ENCODE results near the gene SRRM1. TPM values are rescaled to one million over a fixed set of nuclear protein-coding genes. Genes with fewer than 3 reads are reported as not detected.
A peak's percentile ranks its signal among the peaks of the same experiment; 100 is the strongest.
"Not testable (repeated sequence)": the region's sequence is repeated elsewhere in the genome, so short reads cannot be mapped to it uniquely, and the experiment has no call there.

SRRM1 gene
- total RNA-seq, 2 experiments from 2014 or later: 172 to 183 TPM

DNA sequence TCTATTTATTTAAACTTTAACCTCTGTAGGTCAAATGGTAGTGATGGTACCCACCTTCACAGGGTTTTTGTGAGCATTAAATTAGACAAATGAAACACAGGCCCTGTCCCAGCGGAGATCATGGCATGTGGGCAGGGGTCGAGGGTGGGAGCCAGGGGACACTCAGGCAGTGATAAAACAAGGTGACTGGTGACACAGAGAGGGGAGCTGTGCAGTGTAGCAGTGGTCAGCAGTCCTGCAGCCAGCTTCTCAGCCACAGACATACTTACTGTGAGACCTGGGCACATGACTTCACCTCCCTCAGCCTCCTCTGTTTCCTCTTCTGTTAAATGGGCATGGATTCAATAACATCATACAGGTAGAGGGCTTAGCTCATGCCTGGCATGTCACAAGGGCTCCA is 44.9 kb downstream of the SRRM1 start:
- no peaks in the 10 kb centered on the region for H3K36me3 Mint-ChIP-seq (ENCODE audit: low read depth)
- H3K9me3 Mint-ChIP-seq: no peaks in the 10 kb centered on the region
- ChIA-PET POLR2A (interaction anchor here (1.1 to 2.8 kb wide), 3 partner anchors 58 to 147 kb away, joined by 3 to 18 read pairs (median 11); partner anchors contain the start of gene CLIC4), CTCF (interaction anchor here (0.6 to 7.7 kb wide), 40 partner anchors 9 to 545 kb away, joined by 3 to 296 read pairs (median 5); partner anchors contain the start of gene CLIC4)
- H3K27me3 Mint-ChIP-seq: peaks cover 1% of the 10 kb centered on the region
- no peak overlapping the region for H3K27ac Mint-ChIP-seq
- H3K4me3 Mint-ChIP-seq: no peak overlapping the region
- peaks cover 9% of the 10 kb centered on the region for H3K4me1 Mint-ChIP-seq
- DNase-seq: no peak

DNA sequence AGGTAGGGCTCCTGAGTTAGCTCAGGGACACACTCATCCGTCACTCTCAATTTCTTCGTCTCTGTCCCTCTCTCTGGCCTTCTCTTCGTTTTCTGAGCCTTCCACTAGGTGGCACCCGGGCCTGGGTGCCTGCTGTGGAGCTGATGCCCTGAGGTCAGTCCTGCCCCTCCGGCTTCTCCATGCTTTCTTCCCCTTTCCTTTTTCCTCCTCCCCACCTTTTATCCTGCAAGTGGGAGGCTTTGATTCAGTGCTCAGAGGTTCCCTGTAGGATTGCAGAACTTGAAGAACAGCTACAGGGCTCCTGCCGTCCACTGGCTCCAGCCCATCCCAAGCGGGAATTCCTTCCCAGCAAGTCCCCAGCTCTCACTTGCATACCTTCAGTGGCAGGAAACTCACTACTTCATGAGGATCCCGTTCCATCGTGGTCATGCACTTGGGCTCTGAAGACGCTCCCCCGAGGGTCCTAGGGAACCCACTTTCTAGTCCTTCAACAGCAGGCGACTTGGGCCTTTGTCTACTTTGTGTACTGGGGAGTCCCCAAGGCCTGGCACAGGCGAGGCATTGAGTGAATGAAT is 45.6 kb downstream of the SRRM1 start:
- no peak overlapping the region for H3K4me3 Mint-ChIP-seq
- H3K27me3 Mint-ChIP-seq: peaks cover 1% of the 10 kb centered on the region
- ChIA-PET CTCF (interaction anchor here (0.6 to 7.7 kb wide), 45 partner anchors 9 to 758 kb away, joined by 3 to 296 read pairs (median 5); partner anchors contain the start of gene CLIC4), POLR2A (interaction anchor here (1.1 to 2.8 kb wide), 3 partner anchors 57 to 146 kb away, joined by 3 to 18 read pairs (median 11); partner anchors contain the start of gene CLIC4)
- no peak overlapping the region for H3K27ac Mint-ChIP-seq
- no peaks in the 10 kb centered on the region for H3K9me3 Mint-ChIP-seq
- H3K4me1 Mint-ChIP-seq: peaks cover 9% of the 10 kb centered on the region
- H3K36me3 Mint-ChIP-seq (ENCODE audit: low read depth): no peaks in the 10 kb centered on the region
- DNase-seq: peak; percentile 65

DNA sequence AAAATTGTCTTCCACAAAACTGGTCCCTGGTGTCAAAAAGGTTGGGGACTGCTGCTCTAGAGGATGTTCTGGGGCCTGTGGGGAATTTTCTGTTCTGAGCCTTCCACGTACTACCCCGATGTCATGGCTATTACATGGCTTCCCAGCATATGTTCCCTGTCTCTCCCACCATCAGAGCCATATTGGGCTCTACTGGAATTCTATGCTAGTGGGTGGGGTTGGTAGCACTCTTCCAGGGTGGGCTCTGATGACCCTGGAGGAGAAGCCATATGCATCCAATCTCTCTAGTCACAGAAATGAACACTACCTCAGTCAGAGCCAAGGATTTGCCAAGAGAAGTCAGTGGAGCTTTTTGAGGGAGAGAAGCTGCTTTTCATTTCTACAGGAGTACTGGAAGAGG is 47.9 kb downstream of the SRRM1 start:
- ChIA-PET CTCF (interaction anchor here (0.6 to 7.7 kb wide), 3 partner anchors 64 to 145 kb away, joined by 5 to 296 read pairs (median 148); no protein-coding TSS in a partner anchor), POLR2A (no interaction called here)
- no peak for DNase-seq
- no peak overlapping the region for H3K27ac Mint-ChIP-seq
- peaks cover 28% of the 10 kb centered on the region for H3K4me1 Mint-ChIP-seq
- H3K27me3 Mint-ChIP-seq: peaks cover 1% of the 10 kb centered on the region
- H3K36me3 Mint-ChIP-seq (ENCODE audit: low read depth): no peaks in the 10 kb centered on the region
- no peak overlapping the region for H3K4me3 Mint-ChIP-seq
- H3K9me3 Mint-ChIP-seq: no peaks in the 10 kb centered on the region

DNA sequence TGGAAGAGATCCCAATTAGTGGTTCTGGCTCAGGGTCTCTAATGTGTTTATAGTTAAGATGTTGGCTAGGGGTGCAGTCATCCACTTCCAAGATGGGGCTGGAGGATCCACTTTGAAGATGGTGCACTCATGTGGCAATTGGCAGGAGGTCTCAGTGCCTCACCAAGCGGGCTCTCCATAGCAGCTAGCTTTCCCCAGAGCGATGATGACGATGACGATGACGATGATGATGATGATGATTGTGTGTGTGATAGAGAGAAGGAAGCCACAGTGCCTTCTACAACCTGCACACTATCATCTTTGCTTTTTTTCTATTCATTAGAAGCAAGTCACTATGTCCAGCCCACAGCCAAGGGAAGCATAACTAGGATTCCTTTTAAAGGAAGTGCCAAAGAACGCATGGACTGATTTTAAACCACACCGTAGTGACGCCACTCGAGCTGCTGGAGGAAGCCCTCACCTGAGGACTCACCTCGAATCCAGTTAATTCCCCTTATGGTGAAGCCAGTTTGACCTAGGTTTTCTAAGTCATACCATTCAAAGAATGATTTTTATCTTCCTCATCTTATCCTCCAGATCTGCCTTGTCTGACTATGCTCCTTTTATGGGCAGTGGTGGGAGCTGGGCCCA is 49.4 kb downstream of the SRRM1 start:
- H3K4me1 Mint-ChIP-seq: peaks cover 36% of the 10 kb centered on the region
- CTCF ChIA-PET: interaction anchor here (1.0 to 7.7 kb wide), 4 partner anchors 52 to 143 kb away, joined by 3 to 296 read pairs (median 76); partner anchors contain the start of gene CLIC4
- H3K9me3 Mint-ChIP-seq: no peaks in the 10 kb centered on the region
- H3K4me3 Mint-ChIP-seq: no peak overlapping the region
- no peak for DNase-seq
- H3K27me3 Mint-ChIP-seq: peaks cover 4% of the 10 kb centered on the region
- no peaks in the 10 kb centered on the region for H3K36me3 Mint-ChIP-seq (ENCODE audit: low read depth)
- POLR2A ChIA-PET: no interaction called here
- H3K27ac Mint-ChIP-seq: no peak overlapping the region

DNA sequence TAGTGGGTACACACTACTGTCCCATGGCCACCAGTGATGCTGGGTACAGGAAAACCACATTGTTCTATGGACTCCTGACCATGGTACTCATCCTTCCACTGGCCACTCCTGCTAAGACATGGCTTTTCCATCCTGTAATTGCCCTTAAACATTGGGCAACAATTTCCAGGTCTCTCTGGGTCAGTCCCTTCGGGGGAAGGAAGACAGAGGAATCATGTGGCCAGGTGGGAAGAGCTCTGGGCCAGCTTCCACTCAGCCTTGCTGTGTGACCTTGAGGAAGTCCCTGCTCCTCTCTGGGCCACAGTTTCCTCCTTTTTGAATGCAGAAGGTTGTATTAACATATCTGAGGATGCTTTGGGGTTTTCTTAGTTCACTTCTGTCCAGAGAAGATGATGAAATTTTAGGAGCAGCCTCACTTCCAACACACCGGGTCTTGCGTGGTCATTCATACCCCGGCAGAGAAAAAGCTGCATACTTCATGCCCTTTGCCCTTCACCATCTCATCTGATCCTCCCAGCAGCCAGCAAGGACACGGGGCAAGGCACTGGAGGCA is 50.8 kb downstream of the SRRM1 start:
- ChIA-PET CTCF (interaction anchor here (1.0 to 1.4 kb wide), 3 partner anchors 91 to 141 kb away, joined by 3 to 4 read pairs (median 3); no protein-coding TSS in a partner anchor), POLR2A (interaction anchor here (0.9 kb wide), 1 partner anchor 538 kb away, joined by 4 read pairs; the partner anchor contains the start of gene SYF2)
- peak overlapping the region; percentile 67 for H3K27ac Mint-ChIP-seq
- no peak overlapping the region for H3K4me3 Mint-ChIP-seq
- H3K27me3 Mint-ChIP-seq: peaks cover 6% of the 10 kb centered on the region
- DNase-seq: no peak
- no peaks in the 10 kb centered on the region for H3K9me3 Mint-ChIP-seq
- H3K4me1 Mint-ChIP-seq: peaks cover 35% of the 10 kb centered on the region
- no peaks in the 10 kb centered on the region for H3K36me3 Mint-ChIP-seq (ENCODE audit: low read depth)

DNA sequence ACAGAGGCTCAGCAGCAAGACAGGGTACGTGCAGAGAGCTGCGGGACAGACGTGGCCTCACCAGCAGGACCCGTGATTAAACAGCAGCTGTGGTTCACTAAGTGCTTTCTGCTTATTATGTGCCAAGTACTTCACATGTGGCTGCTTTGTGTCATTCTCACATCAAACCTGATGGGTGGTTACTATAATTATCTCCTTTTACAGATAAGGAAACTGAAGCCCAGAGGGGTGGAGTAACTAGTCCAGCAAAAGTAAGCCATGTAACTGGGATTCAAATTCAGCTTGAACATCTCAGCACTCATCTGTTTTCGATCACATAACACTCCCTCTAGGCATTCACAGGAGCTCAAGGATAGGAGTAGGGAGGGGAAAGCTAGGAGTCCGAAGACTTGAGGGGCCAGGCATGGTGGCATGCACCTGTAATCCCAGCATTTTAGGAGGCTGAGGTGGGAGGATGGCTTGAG is 51.3 kb downstream of the SRRM1 start:
- Mint-ChIP-seq H3K4me3 (no peak overlapping the region), H3K9me3 (no peaks in the 10 kb centered on the region), H3K36me3 (ENCODE audit: low read depth) (no peaks in the 10 kb centered on the region), H3K27ac (peak overlapping the region; percentile 67), H3K27me3 (peaks cover 7% of the 10 kb centered on the region), H3K4me1 (peaks cover 35% of the 10 kb centered on the region)
- CTCF ChIA-PET: interaction anchor here (1.0 to 1.4 kb wide), 3 partner anchors 50 to 140 kb away, joined by 3 to 4 read pairs (median 3); partner anchors contain the start of gene CLIC4
- POLR2A ChIA-PET: interaction anchor here (0.9 kb wide), 1 partner anchor 538 kb away, joined by 4 read pairs; the partner anchor contains the start of gene SYF2
- DNase-seq: no peak

DNA sequence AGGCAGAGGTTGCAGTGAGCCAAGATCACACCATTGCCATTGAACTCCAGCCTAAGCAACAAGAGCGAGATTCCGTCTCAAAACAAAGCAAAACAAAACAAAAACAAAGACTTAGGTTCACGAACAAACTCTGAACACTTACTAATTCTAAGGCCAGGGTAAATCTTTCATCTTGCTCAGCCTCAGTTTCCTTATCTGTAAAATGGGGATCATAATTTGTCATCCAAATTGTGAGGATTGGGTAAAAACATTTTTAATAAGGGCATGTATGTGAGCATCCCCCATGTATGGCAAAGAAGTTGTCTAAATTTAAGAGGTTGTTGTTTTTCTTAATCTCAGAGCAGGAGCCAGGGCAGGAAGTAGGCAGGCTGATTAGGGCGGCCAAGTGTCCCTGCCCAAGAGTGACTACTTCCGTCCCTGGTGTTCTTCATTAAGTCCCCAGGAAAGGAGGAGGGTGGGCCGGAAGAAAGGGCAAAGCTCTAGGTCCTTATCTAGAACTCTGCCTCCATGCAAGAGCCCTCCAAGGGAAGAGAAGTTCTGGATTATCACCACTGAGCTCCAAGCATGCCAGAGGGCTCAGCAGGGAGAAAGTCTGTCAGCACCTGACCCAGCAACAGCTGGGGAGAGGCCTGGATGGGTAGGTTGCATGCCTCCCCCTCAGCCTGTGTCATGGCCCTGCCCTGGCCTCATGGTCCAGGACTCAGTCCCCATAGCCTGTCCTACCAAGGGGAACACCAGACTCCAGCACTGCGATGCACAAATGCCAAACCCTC is 52.3 kb downstream of the SRRM1 start:
- Mint-ChIP-seq H3K27me3 (peaks cover 7% of the 10 kb centered on the region), H3K27ac (peak overlapping the region; percentile 64), H3K36me3 (ENCODE audit: low read depth) (no peaks in the 10 kb centered on the region), H3K4me1 (peaks cover 35% of the 10 kb centered on the region), H3K9me3 (no peaks in the 10 kb centered on the region), H3K4me3 (no peak overlapping the region)
- DNase-seq: peak; percentile 34
- CTCF ChIA-PET: interaction anchor here (1.0 to 1.4 kb wide), 5 partner anchors 8 to 139 kb away, joined by 3 to 5 read pairs (median 4); partner anchors contain the start of gene CLIC4
- POLR2A ChIA-PET: interaction anchor here (3.1 kb wide), 2 partner anchors 11 to 15 kb away, joined by 11 read pairs; no protein-coding TSS in a partner anchor

DNA sequence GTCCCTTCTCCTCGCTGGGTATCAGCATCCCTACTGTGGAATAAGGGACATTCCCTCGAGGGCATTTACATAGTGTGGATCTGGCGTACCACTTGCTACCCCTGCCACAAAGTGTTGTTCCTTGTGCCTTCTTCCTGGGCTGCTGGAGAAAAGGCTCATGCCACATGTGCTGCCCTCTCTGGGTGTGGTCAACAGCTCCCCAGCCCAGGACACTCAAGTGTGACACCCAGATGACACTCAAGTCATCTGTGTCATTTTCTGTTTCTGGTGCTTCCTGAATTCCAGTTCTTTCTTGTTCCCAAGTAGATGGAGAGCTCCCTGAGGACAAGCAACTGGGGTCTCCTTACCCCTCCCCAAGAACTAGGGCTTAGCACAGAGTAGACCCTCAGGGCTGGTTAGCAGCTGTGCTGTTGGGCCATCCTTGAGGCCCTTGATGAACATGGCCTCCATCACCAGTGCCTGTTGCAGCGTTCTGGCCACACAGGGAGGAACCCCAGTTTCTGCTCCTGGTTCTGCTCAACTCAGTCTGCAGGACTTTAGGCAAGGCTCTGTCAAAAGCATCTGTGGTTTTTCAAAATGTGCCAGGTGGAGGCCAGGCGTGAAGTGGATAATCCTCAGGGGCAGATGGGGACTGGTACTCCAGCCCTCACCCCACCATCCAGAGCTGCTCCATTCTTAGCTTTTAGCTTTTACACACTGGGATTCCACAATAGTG is 53.1 kb downstream of the SRRM1 start:
- no peak for DNase-seq
- ChIA-PET POLR2A (interaction anchor here (0.5 to 3.1 kb wide), 3 partner anchors 10 to 53 kb away, joined by 4 to 11 read pairs (median 11); partner anchors contain the start of gene SRRM1), CTCF (interaction anchor here (1.0 to 3.2 kb wide), 5 partner anchors 9 to 139 kb away, joined by 4 to 14 read pairs (median 5); partner anchors contain the start of gene CLIC4)
- Mint-ChIP-seq H3K36me3 (ENCODE audit: low read depth) (no peaks in the 10 kb centered on the region), H3K27me3 (peaks cover 6% of the 10 kb centered on the region), H3K4me1 (peaks cover 36% of the 10 kb centered on the region), H3K27ac (no peak overlapping the region), H3K4me3 (no peak overlapping the region), H3K9me3 (no peaks in the 10 kb centered on the region)

DNA sequence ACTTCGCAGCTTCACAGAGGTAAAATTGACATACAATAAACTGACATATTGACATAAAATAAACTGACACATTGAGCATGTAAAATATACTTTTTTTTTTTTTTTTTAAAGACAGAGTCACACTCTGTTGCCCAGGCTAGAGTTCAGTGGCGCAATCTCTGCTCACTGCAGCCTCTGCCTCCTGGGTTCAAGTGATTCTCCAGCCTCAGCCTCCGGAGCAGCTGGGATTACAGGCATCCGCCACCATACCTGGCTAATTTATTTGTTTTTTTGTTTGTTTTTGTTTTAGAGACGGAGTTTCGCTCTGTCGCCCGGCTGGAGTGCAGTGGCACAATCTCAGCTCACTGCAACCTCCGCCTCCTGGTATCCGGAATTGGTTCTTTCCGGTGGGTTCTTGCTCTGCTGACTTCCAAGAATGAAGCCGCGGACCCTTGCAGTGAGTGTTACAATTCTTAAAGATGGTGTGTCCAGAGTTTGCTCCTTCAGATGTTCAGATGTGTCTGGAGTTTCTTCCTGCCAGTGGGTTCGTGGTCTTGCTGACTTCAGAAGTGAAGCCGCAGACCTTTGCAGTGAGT is 53.7 kb downstream of the SRRM1 start:
- Mint-ChIP-seq H3K9me3 (no peaks in the 10 kb centered on the region), H3K27ac (no peak overlapping the region)

DNA sequence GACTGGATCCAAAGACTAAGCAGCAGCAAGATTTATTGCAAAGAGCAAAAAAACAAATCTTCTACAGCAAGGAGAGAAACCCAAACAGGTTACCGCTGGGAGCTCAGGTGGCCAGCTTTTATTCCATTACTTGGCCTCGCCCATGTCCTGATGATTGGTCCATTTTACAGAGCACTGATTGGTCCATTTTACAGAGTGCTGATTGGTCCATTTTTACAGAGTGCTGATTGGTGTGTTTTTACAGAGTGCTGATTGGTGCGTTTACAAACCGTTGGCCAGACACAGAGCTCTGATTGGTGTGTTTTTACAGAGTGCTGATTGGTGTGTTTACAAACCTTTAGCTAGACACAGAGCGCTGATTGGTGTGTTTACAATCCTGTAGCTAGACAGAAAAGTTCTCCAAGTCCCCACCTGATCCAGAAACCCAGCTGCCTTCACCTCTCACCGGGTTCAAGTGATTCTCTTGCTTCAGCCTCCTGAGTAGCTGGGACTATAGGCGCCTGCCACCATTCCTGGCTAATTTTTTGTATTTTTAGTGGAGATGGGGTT is 54.4 kb downstream of the SRRM1 start:
- not testable (repeated sequence) for H3K9me3 Mint-ChIP-seq; H3K36me3 Mint-ChIP-seq (ENCODE audit: low read depth); H3K27ac Mint-ChIP-seq; H3K27me3 Mint-ChIP-seq; H3K4me3 Mint-ChIP-seq; DNase-seq
- H3K4me1 Mint-ChIP-seq: peaks cover 33% of the 10 kb centered on the region
- ChIA-PET CTCF (interaction anchor here (0.8 to 3.2 kb wide), 5 partner anchors 9 to 138 kb away, joined by 3 to 14 read pairs (median 5); partner anchors contain the start of gene CLIC4), POLR2A (interaction anchor here (1.2 to 3.1 kb wide), 3 partner anchors 8 to 48 kb away, joined by 3 to 11 read pairs (median 11); partner anchors contain the start of gene CLIC4)

More for the DNA sequence above, 53.7 kb downstream of the SRRM1 start:
- H3K27me3 Mint-ChIP-seq: peaks cover 6% of the 10 kb centered on the region
- no peak for DNase-seq
- no peaks in the 10 kb centered on the region for H3K36me3 Mint-ChIP-seq (ENCODE audit: low read depth)
- H3K4me1 Mint-ChIP-seq: peaks cover 36% of the 10 kb centered on the region
- peak overlapping the region; percentile 10 for H3K4me3 Mint-ChIP-seq
- CTCF ChIA-PET: interaction anchor here (1.3 to 3.2 kb wide), 5 partner anchors 8 to 138 kb away, joined by 5 to 14 read pairs (median 5); partner anchors contain the start of gene CLIC4
- POLR2A ChIA-PET: interaction anchor here (0.5 to 3.1 kb wide), 3 partner anchors 9 to 54 kb away, joined by 4 to 11 read pairs (median 11); partner anchors contain the start of gene SRRM1

DNA sequence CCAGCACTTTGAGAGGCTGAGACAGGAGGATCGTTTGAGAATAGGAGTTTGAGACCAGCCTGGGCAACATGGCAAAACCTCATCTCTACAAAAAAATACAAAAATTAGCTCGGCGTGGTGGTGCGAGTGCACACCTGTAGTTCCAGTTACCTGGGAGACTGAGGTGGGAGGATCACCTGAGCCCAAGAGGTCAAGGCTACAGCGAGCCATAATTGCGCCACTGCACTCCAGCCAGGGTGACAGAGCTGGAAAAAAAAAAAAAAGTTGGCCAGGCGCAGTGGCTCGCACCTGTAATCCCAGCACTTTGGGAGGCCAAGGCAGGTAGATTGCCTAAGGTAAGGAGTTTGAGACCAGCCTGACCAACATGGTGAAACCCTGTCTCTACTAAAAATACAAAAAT is 55.2 kb downstream of the SRRM1 start:
- H3K27me3 Mint-ChIP-seq; H3K27ac Mint-ChIP-seq; H3K4me3 Mint-ChIP-seq; H3K36me3 Mint-ChIP-seq (ENCODE audit: low read depth); H3K9me3 Mint-ChIP-seq; DNase-seq: not testable (repeated sequence)
- H3K4me1 Mint-ChIP-seq: peaks cover 29% of the 10 kb centered on the region
- ChIA-PET POLR2A (interaction anchor here (1.2 kb wide), 1 partner anchor 48 kb away, joined by 3 read pairs; the partner anchor contains the start of gene CLIC4), CTCF (interaction anchor here (1.3 to 3.2 kb wide), 4 partner anchors 9 to 133 kb away, joined by 4 to 14 read pairs (median 6); partner anchors contain the start of gene CLIC4)
